ENCODE measurements around the gene MAP4K4. TPM values are rescaled to one million over a fixed set of nuclear protein-coding genes. Genes with fewer than 3 reads are reported as not detected.

Gene MAP4K4
- total RNA-seq, 2 donors from 2014 or later, result 53.5 to 75.8 TPM

DNA sequence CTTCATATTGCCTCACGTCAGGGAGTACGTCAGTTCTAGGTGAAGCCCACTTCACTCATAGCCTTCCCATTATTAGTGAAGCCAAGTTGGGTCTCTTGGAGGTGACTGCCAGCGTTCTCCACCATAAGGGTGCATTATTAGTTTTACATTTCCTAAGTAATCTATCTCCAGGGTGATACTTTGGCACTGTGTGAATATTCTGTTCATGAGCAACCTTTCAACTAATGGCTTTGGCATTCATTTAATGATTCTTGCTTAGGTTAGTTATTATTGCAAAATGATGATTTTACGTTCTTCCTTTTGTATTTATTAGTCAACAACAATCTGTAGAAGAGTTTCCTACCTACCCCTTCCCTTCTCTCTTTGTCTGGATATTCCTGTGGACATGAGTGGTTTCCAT, 97.5 kb downstream of the MAP4K4 start:
- DNase-seq (ENCODE audit: low spot score), result no peak
- intact Hi-C loops (cut with DNase I), result loop anchor here in 1 of 2 donors (2.0 kb wide), 1 partner anchor 42 kb away; no protein-coding TSS in a partner anchor

DNA sequence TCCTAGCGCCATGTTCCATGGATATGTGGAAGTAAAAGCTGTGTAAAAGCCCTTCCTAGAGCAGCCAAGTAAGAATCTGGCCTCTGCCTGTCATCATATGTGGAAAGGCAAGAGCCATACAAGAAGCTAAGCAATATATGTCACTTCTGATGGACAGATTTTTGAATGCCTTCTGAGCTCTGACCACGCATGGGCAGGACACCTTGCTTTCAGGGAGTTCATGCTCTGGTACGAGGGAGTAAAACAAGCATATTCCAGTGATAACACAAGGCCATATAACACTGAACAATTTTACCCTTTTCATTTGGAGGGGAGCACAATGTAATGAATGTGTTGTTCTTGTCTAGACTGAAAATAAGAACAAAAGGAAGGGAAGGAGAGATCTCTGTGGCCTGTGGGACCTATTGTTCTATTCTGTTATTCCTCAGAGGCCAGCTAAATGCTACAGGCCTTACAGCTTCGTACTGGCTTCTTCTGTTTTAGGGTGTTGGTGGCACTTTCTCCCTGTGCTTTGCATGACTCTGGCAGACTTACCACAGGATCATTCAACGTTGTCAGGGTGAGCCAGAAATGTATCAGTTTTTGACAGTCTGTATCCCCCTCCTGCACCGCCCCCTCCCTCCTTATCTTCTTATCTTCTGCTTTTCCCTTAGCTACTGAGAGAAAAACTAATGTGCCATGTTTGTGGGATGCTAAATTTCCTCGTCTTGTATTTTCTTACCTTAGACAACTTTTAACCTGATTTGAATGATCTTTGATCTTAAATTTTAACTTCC, 99.5 kb downstream of the MAP4K4 start:
- no peak for DNase-seq (ENCODE audit: low spot score)
- intact Hi-C loops (cut with DNase I), result no loop called here

DNA sequence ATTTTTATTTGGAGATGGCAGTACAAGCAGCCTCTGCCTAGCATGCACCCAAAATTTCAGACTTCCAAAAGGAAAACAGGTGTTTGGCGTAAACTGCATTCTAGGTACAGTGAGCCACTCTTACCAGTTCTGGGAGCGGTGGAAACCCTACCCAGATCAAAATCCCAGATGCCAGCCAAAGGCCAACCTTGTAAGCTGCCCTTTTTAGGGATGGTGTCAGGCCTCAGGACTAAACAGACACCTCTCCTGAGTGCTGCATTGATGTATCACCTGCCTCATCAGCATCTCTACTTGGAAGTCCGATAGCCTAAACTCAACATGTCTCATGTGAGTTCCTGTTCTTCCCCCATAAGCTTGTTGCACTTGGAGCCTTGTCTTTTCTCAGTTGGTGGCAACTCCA, 104.0 kb downstream of the MAP4K4 start:
- no peak for DNase-seq (ENCODE audit: low spot score)
- intact Hi-C loops (cut with DNase I), result no loop called here

DNA sequence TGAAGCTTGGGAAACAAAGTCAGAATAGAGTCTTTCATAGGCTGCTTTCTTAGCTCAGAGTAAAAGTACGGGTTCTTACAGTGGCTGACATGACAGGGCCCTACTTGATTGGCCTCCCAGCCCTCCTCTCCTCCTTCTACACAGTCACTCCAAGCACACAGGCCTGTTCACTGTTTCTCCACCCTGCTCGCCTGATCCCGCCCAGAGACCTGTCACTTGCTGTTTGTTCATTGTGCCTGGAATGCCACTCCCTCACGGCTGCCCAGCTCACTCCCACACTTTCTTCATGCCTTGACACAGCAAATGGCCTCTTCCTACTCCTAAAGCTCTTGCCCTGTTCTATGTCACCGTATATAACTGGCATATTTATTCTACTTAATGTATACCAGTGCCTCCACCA, 104.8 kb downstream of the MAP4K4 start:
- intact Hi-C loops (cut with DNase I), result no loop called here
- DNase-seq (ENCODE audit: low spot score), result no peak

DNA sequence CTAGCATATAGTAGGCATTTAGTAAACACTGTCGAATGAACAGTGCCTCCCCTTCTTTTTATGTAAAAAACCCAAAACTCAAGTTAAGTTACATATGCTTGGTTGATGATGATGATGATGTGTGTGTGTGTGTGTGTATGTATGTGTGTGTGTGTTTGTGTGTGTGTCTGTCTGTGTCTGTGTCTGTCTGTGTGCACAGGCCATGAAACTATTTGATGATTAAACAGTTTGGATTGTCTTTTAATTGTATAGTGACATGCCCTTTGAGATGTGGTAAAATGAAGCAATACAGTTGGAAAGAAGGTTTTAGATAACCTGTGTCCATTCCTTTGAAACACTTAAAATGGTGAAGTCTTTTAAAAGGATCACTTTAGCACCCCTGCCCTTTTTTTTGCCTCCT, 105.6 kb downstream of the MAP4K4 start:
- no peak for DNase-seq (ENCODE audit: low spot score)
- intact Hi-C loops (cut with DNase I), result no loop called here

DNA sequence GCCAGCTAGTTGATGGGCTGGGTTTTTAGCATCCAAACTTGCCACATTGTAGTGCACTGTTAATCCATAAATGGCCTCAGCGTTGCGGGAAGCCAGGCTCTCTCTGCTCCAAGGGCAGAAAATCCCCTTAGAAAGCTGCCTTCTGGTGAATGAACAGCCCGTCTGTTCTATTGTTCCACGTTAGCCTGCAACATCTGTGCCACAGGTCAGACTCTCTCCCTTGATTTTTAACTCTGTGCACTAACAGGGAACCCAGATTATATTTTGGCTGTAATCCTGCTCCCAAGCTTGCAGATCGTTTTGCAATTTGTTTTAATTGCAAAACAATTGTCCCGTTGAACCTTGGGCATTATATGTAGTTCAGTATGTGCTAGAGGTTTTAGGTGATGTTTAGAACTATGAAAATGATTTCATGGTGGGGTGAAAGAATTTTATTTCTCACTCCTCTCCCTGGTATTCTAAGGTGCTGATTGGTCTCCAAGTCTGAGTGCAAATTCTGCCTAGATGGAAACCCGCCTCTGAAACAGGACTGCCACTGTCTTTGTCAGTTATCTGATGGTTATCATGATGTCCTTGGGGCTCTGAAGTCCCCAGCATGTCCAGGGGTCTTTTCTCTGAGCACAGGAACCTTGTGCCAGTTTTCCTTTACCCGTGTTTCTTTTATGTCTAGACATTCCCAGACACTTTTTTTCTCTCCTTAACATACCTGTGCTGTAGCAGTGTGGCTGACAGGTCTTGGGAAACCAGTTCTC, 106.6 kb downstream of the MAP4K4 start:
- intact Hi-C loops (cut with DNase I), result no loop called here
- no peak for DNase-seq (ENCODE audit: low spot score)

DNA sequence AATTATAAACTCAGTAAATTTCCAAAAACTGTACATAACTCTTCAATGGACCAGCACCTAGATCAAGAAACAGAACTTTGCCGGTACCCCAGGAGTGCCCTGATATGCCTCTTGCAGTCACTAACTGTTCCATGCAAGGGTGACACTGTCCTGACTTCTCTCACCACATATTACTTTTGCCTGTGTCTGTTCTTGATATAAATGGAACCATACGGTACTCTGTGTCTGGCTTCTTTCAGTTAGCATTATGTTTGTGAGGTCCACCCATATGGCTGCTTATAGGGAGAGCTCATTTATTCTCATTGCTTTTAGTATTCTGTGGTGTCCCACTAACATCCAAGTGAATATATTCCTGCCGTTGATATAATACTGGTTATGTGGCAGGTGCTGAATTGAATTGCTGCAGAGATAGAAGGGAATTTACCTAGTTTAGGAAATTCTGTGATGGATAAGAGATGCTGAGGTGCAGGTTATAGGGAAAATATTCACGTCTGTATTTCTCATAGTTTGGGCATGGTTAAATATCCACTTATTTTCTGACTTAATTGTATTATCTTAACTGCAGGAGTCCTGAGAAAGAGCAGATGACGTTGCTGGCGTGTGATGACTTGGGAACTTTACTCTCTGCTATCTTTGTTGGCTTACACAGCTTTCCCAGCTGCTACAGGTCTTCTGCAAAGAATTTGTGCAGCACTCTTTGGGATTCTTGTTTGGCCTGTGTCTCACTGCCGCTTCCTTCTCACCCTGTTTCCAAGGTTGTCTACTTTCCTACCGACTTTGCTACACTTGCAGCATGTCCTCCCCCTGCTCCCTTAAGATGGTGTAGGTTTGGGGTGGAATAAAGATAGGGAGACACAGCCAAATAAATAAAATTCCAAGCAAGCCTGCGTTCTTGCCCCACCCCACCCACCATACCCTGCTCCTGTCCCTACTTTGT, 107.9 kb downstream of the MAP4K4 start:
- intact Hi-C loops (cut with DNase I), result no loop called here
- DNase-seq (ENCODE audit: low spot score), result no peak

DNA sequence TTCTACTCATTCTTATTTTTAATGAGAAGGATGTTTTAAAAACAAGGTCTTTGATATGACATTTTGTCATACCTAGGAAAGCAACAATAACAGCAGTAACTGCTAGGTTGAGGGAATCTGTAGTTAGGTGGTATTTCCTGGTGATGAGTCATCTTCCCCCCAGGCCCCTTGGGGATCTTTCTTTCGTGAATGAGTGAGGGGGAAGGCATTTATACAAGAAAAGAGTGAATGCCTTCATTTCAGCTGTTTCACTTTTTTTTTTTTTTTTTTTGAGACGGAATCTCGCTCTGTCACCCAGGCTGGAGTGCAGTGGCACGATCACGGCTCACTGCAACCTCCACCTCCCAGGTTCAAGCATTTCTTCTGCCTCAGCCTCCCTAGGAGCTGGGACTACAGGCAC, 108.6 kb downstream of the MAP4K4 start:
- intact Hi-C loops (cut with DNase I), result no loop called here
- DNase-seq (ENCODE audit: low spot score), result no peak

DNA sequence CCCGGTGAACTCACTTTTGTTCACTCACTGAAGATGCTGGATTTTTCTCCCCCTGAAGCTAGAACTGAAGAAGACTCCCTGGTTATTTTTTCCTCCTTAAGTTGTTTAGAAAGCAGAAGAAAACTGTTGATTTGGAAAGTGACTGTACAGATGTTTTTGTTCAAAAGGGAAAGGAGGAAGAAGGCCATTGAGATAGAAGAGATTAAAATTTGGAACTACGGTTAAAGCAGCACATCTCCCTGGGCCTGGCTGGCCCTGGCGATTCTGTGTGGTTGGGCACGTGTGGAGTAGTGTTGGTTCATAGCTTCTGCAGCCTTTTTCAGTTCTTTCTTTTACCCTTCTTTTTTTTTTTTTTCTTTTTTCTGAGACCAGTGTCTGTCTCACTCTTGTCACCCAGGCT, 109.2 kb downstream of the MAP4K4 start:
- no peak for DNase-seq (ENCODE audit: low spot score)
- intact Hi-C loops (cut with DNase I), result no loop called here

DNA sequence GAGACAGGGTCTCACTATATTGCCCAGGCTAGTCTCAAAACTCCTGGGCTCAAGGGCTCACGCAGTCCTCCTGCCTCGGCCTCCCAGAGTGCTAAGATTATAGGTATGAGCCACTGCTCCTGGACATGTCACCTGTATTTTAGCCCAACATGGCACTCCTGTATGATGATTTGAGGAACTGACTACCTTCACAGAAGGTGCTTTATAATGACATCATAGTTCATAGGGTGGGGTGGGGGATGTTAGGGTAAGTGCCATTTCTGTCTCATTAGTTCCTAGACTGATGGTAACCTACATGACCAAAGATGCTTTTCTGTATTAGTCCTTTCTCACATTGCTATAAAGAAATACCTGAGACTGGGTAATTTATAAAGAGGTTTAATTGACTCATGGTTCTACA, 109.7 kb downstream of the MAP4K4 start:
- intact Hi-C loops (cut with DNase I), result no loop called here
- DNase-seq (ENCODE audit: low spot score), result no peak

DNA sequence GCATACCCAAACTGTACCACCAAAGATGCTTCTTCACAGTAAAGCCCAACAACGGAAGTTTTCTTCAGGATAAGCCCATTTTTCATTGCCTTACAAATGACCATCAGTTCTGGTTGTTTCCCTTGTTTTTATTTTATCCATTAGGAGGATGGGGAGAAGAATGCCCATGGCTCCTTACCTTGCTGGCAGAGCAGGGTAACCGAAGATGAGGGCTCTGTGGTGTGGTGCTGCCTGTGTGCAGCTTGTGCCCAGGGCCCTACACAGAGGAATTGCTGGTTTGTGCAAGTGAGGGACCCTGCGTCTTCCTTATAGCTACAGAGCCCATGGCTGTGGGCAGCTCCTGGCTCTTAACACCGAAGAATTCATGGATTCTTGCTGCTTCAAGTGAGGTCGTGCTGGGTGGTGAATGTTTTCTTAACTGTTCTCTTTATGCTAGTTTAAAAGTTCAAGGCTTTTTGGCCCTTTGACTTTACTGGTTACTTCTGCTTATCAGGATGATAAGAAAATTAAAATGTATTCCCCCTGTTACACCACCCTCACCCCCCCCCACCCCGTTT, 110.6 kb downstream of the MAP4K4 start:
- DNase-seq (ENCODE audit: low spot score), result no peak
- intact Hi-C loops (cut with DNase I), result no loop called here

DNA sequence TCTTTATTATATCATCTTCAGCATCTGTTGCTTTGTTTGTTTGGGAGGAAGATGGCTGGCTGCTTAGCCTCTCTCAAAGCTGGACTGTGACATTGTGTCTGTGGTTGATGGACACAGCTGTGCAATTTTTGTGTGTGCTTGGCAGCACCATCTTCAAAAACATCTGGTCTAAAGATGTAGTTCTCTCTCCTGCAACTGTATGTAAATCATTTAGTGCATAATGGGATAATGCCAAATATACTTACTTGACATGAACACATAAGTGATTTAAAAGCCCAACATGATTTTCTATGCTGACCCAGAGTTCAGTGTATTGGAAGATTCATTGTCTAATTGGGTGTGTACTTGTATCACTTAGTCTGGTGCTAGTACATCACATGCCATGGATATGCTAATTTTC, 112.2 kb downstream of the MAP4K4 start:
- no peak for DNase-seq (ENCODE audit: low spot score)
- intact Hi-C loops (cut with DNase I), result no loop called here

DNA sequence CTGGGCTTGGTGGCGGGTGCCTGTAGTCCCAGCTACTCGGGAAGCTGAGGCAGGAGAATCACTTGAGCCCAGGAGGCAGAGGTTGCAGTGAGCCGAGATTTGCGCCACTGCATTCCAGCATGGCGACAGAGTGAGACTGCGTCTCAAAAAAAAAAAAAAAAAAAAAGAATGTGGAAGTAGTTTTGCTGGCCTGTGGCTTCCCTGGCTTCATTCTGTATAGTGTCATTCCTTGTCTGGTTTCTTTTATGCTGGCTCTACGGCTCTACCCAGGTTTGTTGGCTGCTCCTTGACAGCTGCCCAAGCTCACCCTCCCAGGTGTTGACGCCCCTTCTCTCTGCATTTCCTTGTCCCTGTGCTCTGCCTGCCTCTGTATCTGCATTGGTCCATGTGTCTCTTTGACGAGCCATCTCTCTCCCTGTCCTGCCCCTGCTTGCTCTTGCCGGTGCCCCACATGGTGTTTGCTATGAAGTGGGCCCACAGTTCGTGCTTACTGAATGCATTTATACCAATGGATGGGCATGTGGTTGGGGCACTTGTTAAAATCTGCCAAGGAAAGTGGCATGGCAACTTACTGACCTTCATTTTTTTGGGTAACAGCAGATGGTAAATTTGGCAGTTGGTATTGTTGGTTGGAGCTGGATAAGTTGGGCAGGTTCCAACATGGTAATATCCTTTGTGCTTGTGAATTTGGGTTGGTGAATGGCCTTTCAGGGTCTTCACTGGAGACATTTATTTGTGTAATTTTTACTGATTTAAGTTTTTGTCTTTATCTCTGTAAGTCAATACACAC, 113.9 kb downstream of the MAP4K4 start:
- no peak for DNase-seq (ENCODE audit: low spot score)
- intact Hi-C loops (cut with DNase I), result no loop called here

DNA sequence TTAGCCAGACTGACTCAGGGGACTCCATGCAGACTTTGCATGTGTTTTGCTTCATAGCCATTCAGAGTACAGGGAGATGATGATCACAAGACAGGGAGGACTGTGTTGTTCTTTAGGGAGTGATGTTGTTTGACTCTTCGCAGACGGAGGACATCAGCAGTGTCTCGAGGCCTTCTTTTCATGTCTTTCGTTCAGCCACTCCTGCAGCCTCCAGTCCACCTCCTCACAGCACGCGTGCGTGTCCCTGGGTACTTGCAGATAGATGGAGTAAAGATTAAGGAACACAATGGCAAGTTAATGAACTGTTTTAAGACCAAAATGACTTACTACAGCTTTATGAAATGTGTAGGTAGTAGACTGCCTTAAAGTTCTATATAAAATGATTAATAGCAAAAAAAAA, 114.7 kb downstream of the MAP4K4 start:
- DNase-seq (ENCODE audit: low spot score), result no peak
- intact Hi-C loops (cut with DNase I), result no loop called here

DNA sequence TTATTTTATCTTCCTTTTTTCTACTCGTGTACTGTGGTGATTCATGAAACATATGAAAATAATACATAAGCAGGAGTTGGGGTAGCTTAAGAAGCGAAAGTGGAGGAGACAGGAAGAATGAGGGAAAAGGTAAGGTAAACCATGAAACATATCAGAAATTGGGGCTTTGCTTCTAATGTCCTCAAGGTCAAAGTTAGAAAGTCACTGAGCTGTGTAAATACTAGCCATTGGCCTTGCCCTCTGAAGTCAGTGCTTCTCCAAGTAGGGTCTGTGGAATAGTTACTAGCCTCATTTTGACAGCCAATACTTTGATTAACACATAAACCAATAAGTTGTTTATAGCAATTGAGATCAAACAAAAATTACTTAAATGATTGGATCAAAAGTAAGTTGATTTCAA, 117.2 kb downstream of the MAP4K4 start:
- intact Hi-C loops (cut with DNase I), result no loop called here

DNA sequence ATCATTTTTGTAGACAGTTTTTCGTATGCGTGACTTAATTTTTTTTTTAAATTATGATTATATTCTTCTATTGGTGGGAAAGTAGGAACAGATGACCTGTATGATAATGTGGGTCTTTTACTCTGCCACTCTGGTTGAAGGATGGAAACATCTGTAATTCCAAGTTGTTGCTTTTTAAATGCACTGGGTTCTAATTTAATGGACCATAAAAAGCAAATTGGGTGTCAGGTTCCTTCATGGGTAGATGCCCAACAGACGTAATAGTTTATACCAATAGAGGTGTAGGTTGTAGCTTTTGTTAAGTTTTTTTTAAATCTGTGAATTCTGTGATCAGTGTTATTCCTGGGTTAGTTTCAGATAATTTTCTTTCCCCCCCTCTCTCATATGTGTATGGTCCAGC, 117.6 kb downstream of the MAP4K4 start:
- no peak for DNase-seq (ENCODE audit: low spot score)
- intact Hi-C loops (cut with DNase I), result no loop called here

More for the DNA sequence above, 117.2 kb downstream of the MAP4K4 start:
- no peak for DNase-seq (ENCODE audit: low spot score)

DNA sequence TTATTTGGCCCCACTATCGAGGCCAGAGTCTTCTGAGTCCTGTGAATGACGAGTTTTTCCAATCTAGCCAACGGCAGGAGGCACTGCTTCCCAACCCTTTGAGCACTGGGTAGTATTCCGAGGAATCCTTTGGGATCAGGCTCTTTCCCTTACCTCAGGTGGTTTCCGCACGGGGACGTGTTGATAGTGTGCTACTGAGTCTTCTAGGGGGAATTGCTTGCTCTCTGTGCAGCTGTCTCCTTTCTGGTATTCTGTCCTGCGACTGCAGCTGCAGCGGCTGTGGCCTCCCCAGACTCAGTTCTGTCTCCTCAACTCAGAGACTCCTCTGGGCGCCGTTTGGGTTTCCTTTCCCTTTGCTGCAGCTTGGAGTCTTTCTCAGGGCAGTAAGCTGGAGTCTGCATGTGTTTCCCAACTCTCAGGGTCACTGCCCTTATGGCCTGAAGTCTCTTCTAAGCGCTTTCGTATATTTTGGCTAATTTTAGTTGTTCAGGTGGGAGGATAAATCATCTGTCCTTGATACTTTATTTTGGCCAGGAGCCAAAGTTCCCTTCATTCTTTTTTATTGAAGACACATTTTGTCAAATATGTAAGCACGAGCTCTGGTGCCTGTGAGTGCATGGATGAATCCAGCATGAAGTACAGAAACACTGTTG, 118.4 kb downstream of the MAP4K4 start:
- intact Hi-C loops (cut with DNase I), result no loop called here
- DNase-seq (ENCODE audit: low spot score), result no peak

DNA sequence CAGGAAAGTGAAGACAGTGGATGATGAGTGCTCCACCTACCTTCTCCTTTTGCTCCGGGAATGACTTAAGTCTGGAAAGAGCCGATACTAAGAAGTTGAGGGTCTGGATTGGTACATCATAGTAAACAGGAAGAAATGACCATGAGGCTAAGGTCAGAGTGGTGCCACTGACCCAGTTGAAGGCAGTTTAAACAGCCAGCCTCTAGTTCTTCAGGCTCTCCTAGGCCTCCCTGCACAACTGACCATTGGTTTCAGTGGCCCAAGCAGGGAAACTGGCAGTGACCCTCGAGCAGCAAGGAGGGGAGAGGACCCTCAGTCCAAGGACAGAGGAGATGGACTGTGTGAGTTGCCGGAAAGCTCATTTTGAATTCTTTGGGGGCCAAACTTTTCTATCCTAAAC, 119.1 kb downstream of the MAP4K4 start:
- no peak for DNase-seq (ENCODE audit: low spot score)
- intact Hi-C loops (cut with DNase I), result no loop called here
